Jurkat, Clone E6-1 (cell line): ENCODE results near the gene DDAH2.
A peak's percentile ranks its signal among the peaks of the same experiment; 100 is the strongest.

Source experiments
- DNase-seq: peaks from one replicate; pipeline ENCODE4 v3.0.0-alpha.2; 2011; ENCODE audit warnings: low read depth, low spot score
- H3K4me3 ChIP-seq: 2 replicates; pipeline ENCODE4 v1.5.1; 2011; ENCODE audit warnings: mild to moderate bottlenecking, low read length, control low read depth, moderate library complexity

The DDAH2 gene

GRCh38 chr6:31701666-31702404, 27.3 kb downstream of the DDAH2 start:
- H3K4me3 ChIP-seq = peak overlapping the region; percentile 77
- no peak for DNase-seq

DNA sequence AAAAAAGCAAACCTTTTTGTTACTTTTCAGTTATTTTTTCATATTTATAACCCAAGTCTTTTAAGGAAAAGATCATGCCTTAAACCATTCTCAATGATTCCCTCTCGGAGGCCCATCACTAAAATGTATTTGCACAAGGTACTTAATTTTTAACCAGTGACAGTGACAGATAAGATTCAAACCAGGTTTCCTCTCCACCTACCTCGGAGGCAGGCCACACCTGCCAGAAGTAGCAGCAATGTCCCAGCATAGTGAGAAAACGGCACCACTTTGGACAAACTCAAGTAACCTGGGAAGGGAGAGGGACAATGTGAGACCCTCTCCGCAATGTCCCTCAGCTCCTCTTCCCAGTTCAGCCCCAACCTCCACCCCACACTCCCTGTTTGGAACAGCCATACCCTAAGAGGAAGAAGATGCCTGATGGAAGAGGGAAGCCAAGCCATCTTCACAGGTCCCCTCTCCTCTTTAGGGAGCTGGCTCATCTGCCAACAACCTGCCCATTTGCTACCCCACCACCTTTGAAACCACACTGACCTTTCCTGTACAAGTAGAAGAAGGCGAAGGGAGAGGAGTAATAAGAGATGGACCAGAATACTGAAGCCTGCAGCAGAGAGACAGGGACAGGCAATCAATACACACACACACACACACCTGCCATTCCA, 28.2 kb downstream of the DDAH2 start:
- no peak for DNase-seq
- no peak overlapping the region for H3K4me3 ChIP-seq

GRCh38 chr6:31697555-31697954, 31.5 kb downstream of the DDAH2 start:
- no peak overlapping the region for H3K4me3 ChIP-seq
- DNase-seq = no peak

DNA sequence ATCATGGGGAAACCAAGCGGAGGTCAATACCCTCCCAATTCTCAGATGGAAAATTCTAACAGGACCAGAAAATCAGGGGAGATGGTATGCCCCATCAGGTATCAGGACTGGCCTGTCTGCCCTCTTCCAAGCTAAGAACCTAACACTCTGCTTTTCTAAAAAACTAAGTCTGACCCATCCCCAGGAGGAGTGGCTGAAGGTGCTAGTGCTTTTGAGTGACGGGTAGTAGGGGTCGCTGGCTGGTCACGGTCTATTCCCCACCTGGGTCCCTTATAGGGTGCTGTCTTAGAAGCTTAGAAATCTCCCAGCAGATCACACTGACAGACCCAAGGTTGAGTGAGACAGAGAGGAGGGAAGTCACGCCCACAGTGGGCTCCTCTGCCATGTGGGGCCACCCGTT, 35.6 kb downstream of the DDAH2 start:
- H3K4me3 ChIP-seq = no peak overlapping the region
- DNase-seq = no peak

GRCh38 chr6:31692886-31693285, 36.2 kb downstream of the DDAH2 start:
- DNase-seq = no peak
- H3K4me3 ChIP-seq = no peak overlapping the region

DNA sequence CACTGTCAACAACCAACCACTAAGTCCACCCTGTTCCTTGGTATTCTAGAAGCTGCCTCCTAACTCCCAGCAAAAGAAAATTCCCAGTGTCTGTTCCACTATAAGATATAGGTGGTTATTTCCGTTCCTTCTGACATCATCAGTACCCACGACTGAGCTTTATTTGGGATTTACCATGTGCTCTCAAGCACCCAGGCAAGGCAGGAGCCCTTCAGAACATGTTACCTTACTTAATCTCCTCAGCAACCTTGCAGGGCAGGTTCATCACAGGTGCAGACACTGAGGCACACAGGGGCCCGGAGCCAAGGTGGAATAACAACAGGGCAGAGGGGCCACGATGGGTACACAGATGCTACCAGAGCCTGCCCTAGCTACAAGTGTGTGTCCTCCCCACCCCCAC, 36.7 kb downstream of the DDAH2 start:
- H3K4me3 ChIP-seq = no peak overlapping the region
- DNase-seq = no peak

GRCh38 chr6:31691564-31692108, 37.5 kb downstream of the DDAH2 start:
- H3K4me3 ChIP-seq = no peak overlapping the region
- DNase-seq = no peak

- no peak for DNase-seq
- no peak overlapping the region for H3K4me3 ChIP-seq
These were observed 38.0 kb downstream of the DDAH2 start for GRCh38 chr6:31691078-31691463.

- no peak for DNase-seq
- H3K4me3 ChIP-seq = no peak overlapping the region
These were observed 38.6 kb downstream of the DDAH2 start for GRCh38 chr6:31690231-31691077.

GRCh38 chr6:31689249-31690110, 39.6 kb downstream of the DDAH2 start:
- DNase-seq = no peak
- no peak overlapping the region for H3K4me3 ChIP-seq

DNA sequence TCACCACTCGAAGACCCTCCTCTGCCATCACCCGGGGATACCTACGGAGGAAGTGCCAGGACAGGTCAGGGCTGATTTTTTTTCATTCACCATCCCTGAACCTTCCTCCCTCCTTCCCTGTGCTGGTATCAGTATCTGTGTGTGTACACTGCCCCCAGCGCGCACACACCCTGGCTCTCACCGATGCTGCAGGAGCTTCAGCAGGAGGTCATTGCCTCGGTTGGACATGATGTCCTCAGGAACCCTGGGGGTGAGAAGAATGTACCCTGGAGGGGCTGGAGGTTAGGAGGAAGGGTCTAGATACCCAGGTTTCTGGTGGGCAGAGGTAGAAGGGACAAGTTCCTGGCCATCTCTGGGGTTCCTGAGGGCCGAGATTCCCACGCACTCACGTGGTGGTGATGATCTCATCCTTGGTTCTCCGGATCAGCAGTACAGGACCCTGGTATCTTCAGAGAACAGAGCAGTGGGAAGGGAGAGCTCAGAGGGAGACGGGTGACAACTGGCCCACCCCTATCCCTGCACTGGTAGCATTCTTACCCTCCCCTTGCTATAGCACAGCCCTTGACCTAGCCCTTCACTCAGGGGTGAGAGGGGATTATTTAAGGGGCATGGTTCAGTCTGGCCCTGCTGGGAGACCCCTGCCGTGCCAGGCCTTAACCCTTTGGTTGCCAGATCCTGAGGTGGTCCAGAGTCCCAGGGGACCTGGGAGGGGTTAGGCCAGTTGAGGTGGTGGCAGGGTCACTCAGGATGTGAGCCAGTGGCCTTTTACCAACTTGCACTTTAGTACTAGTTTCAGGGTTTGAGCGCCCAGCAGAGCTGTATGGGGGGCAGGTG, 41.0 kb downstream of the DDAH2 start:
- no peak overlapping the region for H3K4me3 ChIP-seq
- no peak for DNase-seq

- DNase-seq = no peak
- no peak overlapping the region for H3K4me3 ChIP-seq
These were observed 41.8 kb downstream of the DDAH2 start for GRCh38 chr6:31687321-31687720.

DNA sequence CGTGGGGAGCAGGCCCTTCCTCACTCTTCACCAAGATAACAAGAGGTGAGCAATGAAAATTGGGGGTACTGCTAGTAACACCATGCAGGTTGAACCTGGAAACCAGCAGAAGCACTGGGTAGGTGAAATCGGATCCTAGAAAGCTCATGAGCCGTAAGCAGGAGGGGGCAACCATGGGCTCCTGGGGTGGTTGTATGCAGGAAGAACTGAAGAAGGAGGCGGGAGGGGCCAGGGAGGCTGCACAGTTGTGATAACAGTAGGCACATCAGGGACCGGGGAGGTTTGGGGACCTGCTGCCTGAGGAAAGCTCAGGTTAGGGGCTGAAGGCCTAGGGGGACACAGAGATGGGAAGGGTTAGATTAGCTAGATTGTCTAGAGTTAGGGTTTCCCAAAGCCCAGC, 42.6 kb downstream of the DDAH2 start:
- no peak for DNase-seq
- no peak overlapping the region for H3K4me3 ChIP-seq

GRCh38 chr6:31683591-31683990, 45.5 kb downstream of the DDAH2 start:
- no peak for DNase-seq
- no peak overlapping the region for H3K4me3 ChIP-seq

DNA sequence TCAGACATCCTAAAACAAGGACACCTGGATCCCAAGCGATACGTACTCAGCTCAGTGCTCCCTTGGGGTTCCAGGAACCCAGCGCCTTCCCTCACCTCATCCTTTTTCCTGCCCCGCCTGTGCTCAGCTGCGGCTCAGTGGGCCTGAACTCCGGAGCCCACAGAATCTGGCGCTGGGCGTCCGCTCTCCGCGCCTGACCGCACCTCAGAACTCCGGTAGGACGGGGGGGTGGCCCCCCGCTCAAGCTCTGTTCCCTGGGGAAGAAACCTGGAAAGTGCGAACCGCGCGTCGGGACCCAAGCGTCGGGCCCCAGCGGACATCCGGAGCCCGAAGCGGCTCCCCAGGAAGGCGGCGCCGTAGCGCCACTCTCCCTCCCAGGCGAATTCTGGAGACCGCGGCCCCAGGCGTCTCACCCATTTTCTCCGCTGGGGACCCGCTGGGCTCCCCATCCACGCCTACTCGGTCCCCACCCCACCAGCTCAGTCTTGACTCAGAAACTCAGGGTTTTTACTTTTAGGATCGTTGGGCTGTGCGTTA, 47.9 kb downstream of the DDAH2 start:
- no peak overlapping the region for H3K4me3 ChIP-seq
- no peak for DNase-seq

- no peak for DNase-seq
- no peak within 1 kb of the TSS for H3K4me3 ChIP-seq
These were observed 48.6 kb downstream of the DDAH2 start, which contains the start of gene LY6G5C for GRCh38 chr6:31680226-31681134. Gene LY6G5C (minus strand): TSS chr6:31681067. CDS start chr6:31680373, 694 bp downstream.

GRCh38 chr6:31677955-31678354, 51.1 kb downstream of the DDAH2 start:
- H3K4me3 ChIP-seq = no peak overlapping the region
- DNase-seq = no peak
